SJCRH30 (cell line): ENCODE measurements around the gene ADSL. TPM values are rescaled to one million over a fixed set of nuclear protein-coding genes. Genes with fewer than 3 reads are reported as not detected.
"Not testable (repeated sequence)": the region's sequence is repeated elsewhere in the genome, so short reads cannot be mapped to it uniquely, and the experiment has no call there.

ENCODE experiments used
- DNase-seq, 2 experiments: peaks; one replicate each; pipeline ENCODE4 v3.0.0-alpha.2; 2015 to 2020
- H3K27ac ChIP-seq: fragments of 250-450 bp; sonication (Bioruptor Pico); 2 replicates; pipeline ENCODE4 v1.5.1; 2020; ENCODE audit warnings: mild to moderate bottlenecking, moderate library complexity
- H3K27me3 ChIP-seq: fragments of 250-450 bp; sonication (Bioruptor Pico); 2 replicates; pipeline ENCODE4 v1.5.1; 2020; ENCODE audit warnings: mild to moderate bottlenecking, moderate library complexity
- H3K36me3 ChIP-seq: fragments of 250-450 bp; sonication (Bioruptor Pico); 2 replicates; pipeline ENCODE4 v1.5.1; 2020; ENCODE audit warnings: mild to moderate bottlenecking, moderate library complexity
- H3K4me1 ChIP-seq: fragments of 250-450 bp; sonication (Bioruptor Pico); 2 replicates; pipeline ENCODE4 v1.5.1; 2020; ENCODE audit warnings: mild to moderate bottlenecking, moderate library complexity
- H3K4me3 ChIP-seq: fragments of 250-450 bp; sonication (Bioruptor Pico); 2 replicates; pipeline ENCODE4 v1.5.1; 2020; ENCODE audit warnings: mild to moderate bottlenecking, moderate library complexity
- H3K9me3 ChIP-seq: fragments of 250-450 bp; sonication (Bioruptor Pico); replicated peaks from 2 replicates; pipeline ENCODE4 v1.5.1; 2020; ENCODE audit warnings: mild to moderate bottlenecking, moderate library complexity
- total RNA-seq: library from RNA; depleted of rRNA; stranded (reverse); fragments of >200 nt; shearing (Covaris generic); gene quantifications from 2 replicates; pipeline ENCODE4 v1.2.3, GENCODE V29; 2014; rRNA removed

ADSL gene
- 134 TPM in 2 replicates for total RNA-seq

DNA sequence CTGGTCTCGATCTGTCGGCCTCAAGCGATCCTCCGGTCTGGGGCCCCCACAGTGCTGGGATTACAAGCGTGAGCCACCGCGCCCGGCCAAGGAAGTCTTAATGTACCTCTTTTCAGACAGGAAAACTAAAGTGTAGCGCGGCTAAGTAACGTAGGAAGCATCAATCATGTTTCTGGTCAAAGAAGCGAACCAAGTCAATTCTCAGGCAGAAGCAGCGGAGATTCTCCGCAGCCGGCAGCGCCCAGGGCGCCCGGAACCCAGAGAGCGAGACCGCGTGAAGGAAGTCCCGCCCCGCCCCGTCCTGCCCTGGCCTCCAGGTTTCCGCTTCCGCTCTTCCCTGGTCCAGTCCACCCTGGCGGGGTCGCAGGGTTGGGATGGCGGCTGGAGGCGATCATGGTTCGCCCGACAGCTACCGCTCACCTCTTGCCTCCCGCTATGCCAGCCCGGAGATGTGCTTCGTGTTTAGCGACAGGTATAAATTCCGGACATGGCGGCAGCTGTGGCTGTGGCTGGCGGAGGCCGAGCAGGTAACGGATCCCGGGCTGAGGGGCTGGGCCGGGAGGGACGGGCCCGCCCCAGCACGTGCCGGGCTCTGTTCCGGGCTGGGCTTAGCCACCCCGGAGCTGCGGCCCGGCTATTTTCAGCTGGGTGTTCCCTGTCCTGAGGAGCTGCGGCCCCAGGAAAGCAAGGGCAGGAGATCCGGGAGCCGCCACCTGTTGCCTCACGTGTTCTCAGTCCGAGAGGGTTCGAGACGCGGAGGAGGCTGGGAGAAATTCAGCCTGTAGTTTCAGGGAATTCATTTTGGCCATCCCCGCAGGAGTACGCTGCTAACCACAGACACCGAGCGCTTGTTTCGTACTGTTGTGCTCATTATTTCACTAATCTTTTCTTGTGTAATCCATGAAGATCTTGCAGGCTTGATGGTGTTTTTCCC lies at the start of gene ADSL:
TSS of gene ADSL (plus strand) at position 316 of the 934 bp plus-strand sequence. CDS start at position 375, 59 bp downstream.
- peak; percentile 89 to 91 for DNase-seq
- H3K27me3 ChIP-seq, result no peaks in the 10 kb centered on the region
- no peaks in the 10 kb centered on the region for H3K9me3 ChIP-seq
- H3K4me1 ChIP-seq, result no peaks in the 10 kb centered on the region; the same call in 1 of the 2 replicates
- peaks cover 12% of the 10 kb centered on the region for H3K36me3 ChIP-seq
- H3K4me3 ChIP-seq, result peak within 1 kb of the TSS; percentile 94
- H3K27ac ChIP-seq, result peak within 1 kb of the TSS; percentile 90

DNA sequence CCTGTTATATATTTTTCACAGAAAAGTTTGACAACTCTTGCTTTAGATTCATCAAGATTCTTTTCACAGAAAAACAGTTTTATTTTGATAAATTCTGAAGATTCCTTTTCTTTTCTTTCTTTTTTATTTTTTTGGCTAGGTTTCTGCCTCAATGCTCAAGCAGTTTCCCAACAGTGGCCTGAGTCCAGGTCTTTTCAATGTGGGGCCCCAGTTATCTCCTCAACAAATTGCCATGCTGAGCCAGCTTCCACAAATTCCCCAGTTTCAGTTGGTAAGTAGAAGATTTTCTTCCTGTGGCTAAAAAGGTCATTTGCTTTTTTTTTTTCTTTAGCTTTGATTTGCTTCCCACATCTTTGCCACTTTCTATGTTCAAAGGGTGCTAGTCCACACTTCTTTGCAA lies 46.0 kb upstream of the ADSL start:
- Histone ChIP-seq H3K27ac (no peak overlapping the region), H3K27me3 (no peaks in the 10 kb centered on the region), H3K9me3 (no peaks in the 10 kb centered on the region), H3K4me1 (no peaks in the 10 kb centered on the region), H3K36me3 (peaks cover 20% of the 10 kb centered on the region), H3K4me3 (no peak overlapping the region)
- no peak for DNase-seq

GRCh38 chr22:40300884-40301672 lies 45.2 kb upstream of the ADSL start:
- H3K36me3 ChIP-seq, result peaks cover 20% of the 10 kb centered on the region
- no peak for DNase-seq
- H3K4me3 ChIP-seq, result no peak overlapping the region
- H3K27ac ChIP-seq, result no peak overlapping the region
- H3K4me1 ChIP-seq, result no peaks in the 10 kb centered on the region
- H3K27me3 ChIP-seq, result no peaks in the 10 kb centered on the region
- H3K9me3 ChIP-seq, result no peaks in the 10 kb centered on the region

DNA sequence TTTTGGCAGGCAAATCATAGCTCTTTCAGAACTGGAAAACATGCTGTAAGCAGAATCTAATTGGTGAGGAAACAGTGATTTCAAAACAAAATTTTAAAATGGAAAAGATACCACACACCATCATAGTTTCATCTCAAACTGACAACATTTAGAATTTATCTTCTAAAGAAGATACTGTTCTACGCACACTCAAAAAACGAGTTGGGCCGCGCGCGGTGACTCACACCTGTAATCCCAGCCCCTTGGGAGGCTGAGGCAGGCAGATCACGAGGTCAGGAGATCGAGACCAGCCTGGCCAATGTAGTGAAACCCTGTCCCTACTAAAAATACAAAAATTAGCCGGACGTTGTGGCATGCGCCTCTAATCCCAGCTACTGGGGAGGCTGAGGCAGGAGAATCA lies 44.2 kb upstream of the ADSL start:
- no peak for DNase-seq
- Histone ChIP-seq H3K4me3 (no peak overlapping the region), H3K27ac (no peak overlapping the region), H3K9me3 (no peaks in the 10 kb centered on the region), H3K36me3 (peaks cover 20% of the 10 kb centered on the region), H3K4me1 (no peaks in the 10 kb centered on the region), H3K27me3 (no peaks in the 10 kb centered on the region)

DNA sequence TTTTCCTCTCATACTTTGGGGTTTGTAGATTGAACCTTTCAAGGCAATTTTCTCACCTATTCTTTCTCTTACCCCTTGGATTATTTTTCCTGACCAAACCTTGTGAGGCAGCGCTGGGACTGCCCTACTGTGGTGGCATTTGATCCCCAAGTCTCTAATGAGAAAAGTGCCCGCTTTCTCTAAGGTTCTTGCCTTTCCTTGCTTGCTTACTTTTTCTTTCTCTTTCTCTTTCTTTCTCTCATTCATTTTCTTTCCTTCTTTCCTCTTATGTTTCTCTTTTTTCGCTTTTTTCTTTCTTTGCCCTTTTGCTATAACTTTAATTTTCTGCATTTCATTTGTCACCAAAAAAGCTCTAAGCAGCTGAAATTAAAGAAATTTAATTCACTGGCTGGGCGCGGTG lies 40.7 kb upstream of the ADSL start:
- no peak overlapping the region for H3K27ac ChIP-seq
- no peaks in the 10 kb centered on the region; the same call in 1 of the 2 replicates for H3K4me1 ChIP-seq
- H3K4me3 ChIP-seq, result no peak overlapping the region
- peaks cover 24% of the 10 kb centered on the region for H3K36me3 ChIP-seq
- no peaks in the 10 kb centered on the region for H3K9me3 ChIP-seq
- no peak for DNase-seq
- H3K27me3 ChIP-seq, result no peaks in the 10 kb centered on the region

DNA sequence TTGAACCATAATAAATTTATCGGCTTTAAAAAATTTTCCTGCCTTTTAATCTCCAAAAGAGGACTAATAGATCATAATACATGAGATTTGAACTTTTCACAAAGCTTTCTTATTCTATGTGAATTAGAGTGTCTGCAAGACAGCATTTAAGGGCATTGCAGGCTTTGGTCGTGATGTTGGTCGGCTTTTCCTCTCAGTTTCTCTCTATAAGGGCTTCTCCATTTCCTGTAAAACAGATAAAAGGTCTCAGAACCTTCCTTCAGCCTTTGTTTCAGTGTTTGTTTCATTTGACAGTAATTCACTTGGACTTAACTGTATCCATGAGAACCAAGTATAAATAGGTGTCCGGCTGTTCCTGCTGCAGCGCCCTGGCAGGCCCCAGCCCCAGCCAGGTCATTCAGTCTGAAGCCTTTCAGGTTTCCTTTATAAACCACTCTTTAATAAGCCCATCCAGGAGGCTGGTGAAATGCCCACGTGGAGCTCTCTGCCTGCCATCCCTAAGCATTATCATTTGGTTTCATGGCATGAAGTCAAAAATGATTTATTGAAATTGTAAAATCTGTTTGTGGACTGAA lies 37.2 kb upstream of the ADSL start:
- Histone ChIP-seq H3K9me3 (no peaks in the 10 kb centered on the region), H3K4me1 (no peaks in the 10 kb centered on the region; the same call in 1 of the 2 replicates), H3K36me3 (peaks cover 15% of the 10 kb centered on the region), H3K4me3 (no peak overlapping the region), H3K27ac (no peak overlapping the region), H3K27me3 (no peaks in the 10 kb centered on the region)
- no peak for DNase-seq

DNA sequence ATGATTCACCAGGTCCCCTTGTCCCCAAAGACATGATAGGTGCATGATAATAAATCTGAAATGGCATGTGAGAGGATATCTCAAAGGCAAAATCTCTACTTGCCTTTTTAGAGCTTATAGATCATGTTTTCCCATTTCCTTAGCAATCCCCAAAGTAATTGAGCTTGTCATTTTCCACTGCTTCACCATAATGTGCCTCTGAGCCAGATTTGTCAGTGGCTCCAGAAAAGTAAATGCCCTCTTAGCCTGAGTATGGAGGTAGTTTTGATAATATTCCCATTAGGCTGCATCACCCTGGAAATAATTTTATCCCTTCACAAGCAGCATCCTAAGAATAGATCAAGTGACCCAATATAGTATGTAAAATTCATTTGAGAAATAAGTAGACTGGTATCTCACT lies 36.7 kb upstream of the ADSL start:
- no peak overlapping the region for H3K27ac ChIP-seq
- H3K4me3 ChIP-seq, result no peak overlapping the region
- peaks cover 15% of the 10 kb centered on the region for H3K36me3 ChIP-seq
- no peaks in the 10 kb centered on the region for H3K27me3 ChIP-seq
- H3K9me3 ChIP-seq, result no peaks in the 10 kb centered on the region
- no peaks in the 10 kb centered on the region; the same call in 1 of the 2 replicates for H3K4me1 ChIP-seq
- DNase-seq, result no peak

DNA sequence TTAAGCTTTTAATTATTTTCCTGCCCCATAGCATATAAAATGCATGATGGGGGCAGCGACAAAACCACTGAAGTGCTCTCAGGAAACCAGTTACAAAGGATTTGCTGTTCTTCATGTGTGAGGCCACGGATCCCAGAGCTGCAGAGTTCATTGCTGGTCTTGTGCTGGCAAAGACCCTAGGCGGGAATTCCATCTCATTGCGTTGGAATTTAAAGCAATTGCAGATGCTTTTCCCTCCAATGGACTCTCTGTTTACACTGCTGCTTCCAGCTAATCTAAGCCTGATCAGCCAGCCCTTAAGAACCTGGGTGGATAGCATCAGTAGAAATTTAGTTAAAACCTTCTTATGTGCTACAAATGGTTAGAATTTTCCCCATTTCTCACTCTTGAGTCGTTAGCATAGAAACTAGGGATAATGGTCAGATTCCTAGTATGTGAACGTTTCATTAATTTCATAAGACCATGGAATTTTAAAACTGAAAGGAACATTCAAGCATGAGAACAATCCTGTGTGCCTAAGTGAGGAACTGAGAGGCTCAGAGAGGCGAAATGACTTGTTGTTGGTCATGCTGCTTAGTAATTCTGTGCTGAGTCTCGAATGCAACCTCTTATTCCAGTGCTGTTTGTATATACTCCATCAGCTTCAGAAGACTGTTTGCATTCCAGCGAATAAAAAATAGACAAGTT lies 36.1 kb upstream of the ADSL start:
- Histone ChIP-seq H3K4me1 (no peaks in the 10 kb centered on the region; the same call in 1 of the 2 replicates), H3K36me3 (peaks cover 15% of the 10 kb centered on the region), H3K27me3 (no peaks in the 10 kb centered on the region), H3K27ac (no peak overlapping the region), H3K4me3 (no peak overlapping the region), H3K9me3 (no peaks in the 10 kb centered on the region)
- no peak for DNase-seq

DNA sequence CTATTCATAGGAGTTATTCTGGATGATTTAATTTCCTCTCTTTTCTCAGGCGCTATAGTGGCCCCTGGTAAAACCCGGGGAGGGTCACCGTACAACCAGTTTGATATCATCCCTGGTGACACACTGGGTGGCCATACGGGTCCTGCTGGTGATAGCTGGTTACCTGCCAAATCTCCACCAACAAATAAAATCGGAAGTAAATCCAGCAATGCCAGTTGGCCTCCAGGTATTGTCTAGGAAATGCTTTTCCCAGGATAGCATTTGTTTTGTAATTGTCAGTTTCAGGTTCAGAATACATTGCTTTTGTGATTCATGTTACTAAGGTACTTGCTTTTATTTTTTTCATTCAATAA lies 35.6 kb upstream of the ADSL start:
- DNase-seq, result no peak

DNA sequence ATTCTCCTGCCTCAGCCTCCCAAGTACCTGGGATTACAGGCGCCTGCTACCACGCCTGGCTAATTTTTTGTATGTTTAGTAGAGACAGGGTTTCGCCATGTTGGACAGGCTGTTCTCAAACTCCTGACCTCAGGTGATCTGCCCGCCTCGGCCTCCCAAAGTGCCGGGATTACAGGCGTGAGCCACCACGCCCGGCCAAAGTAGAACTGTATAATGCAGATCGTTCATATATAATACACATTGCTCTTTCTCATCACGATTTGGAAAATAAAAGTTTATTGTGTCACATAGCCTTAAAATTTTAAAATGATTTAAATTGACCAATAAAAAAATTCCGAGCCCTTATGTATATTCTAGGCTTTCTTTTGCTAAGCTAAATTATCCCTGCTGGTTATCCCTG lies 34.7 kb upstream of the ADSL start:
- H3K9me3 ChIP-seq, H3K27ac ChIP-seq, DNase-seq, H3K27me3 ChIP-seq, H3K4me1 ChIP-seq, H3K4me3 ChIP-seq: not testable (repeated sequence)
- peaks cover 23% of the 10 kb centered on the region for H3K36me3 ChIP-seq

More for the DNA sequence above, 35.6 kb upstream of the ADSL start:
- Histone ChIP-seq H3K9me3 (no peaks in the 10 kb centered on the region), H3K36me3 (peaks cover 17% of the 10 kb centered on the region), H3K4me1 (no peaks in the 10 kb centered on the region; the same call in 1 of the 2 replicates), H3K27me3 (no peaks in the 10 kb centered on the region), H3K27ac (no peak overlapping the region), H3K4me3 (no peak overlapping the region)

- Histone ChIP-seq H3K27ac (no peak overlapping the region), H3K36me3 (peaks cover 27% of the 10 kb centered on the region), H3K4me3 (no peak overlapping the region), H3K9me3 (no peaks in the 10 kb centered on the region), H3K4me1 (no peaks in the 10 kb centered on the region; the same call in 1 of the 2 replicates), H3K27me3 (no peaks in the 10 kb centered on the region)
- DNase-seq, result peak in 1 of 2 experiments; percentile 36
Measured at GRCh38 chr22:40312050-40312449, 34.2 kb upstream of the ADSL start.

DNA sequence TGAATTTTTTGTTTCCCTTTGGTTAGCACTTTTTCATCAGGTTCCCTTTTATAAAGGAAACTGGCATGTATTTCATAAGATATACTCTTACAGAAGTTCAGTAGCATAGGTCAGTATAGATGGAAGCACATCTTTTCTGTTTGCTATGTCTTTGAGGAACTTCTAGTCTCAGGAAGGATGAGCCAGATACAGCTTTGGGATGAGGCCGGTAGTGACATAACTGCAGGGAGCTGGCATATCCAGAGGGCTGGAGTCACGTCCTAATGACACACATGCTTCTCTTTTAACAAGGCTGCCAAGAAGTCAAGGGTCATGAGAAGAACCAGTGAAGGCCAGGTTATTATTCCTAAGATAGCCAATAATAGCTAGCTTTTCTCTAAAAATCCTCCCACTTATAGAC lies 33.3 kb upstream of the ADSL start:
- Histone ChIP-seq H3K4me1 (no peaks in the 10 kb centered on the region; the same call in 1 of the 2 replicates), H3K27ac (no peak overlapping the region), H3K27me3 (no peaks in the 10 kb centered on the region), H3K36me3 (peaks cover 32% of the 10 kb centered on the region), H3K4me3 (no peak overlapping the region), H3K9me3 (no peaks in the 10 kb centered on the region)
- DNase-seq, result no peak

DNA sequence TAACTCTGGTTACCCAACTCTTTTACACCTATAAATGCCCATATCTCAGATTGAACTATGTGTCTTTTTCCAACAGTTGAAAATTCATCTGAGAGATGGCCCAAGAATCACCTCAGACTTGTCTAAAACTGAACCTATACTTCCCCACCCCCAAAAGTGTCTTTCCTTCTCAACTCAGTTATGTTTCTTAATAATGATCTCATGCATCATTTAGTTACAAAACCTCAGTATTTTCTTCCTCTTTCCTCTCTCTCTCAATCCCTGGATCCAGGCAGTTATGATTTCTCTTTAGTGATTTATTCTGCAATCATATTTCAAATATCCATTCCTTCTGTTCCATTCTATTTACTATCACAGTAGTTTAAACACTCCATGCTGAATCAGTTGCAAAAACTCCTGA lies 32.3 kb upstream of the ADSL start:
- H3K9me3 ChIP-seq, result no peaks in the 10 kb centered on the region

GRCh38 chr22:40320687-40321086 lies 25.6 kb upstream of the ADSL start:
- DNase-seq, result no peak
- Histone ChIP-seq H3K27ac (no peak overlapping the region), H3K4me3 (no peak overlapping the region), H3K27me3 (no peaks in the 10 kb centered on the region), H3K9me3 (no peaks in the 10 kb centered on the region), H3K4me1 (no peaks in the 10 kb centered on the region), H3K36me3 (peaks cover 19% of the 10 kb centered on the region)

More for the DNA sequence above, 32.3 kb upstream of the ADSL start:
- Histone ChIP-seq H3K27ac (no peak overlapping the region), H3K27me3 (no peaks in the 10 kb centered on the region), H3K4me1 (no peaks in the 10 kb centered on the region; the same call in 1 of the 2 replicates), H3K4me3 (no peak overlapping the region), H3K36me3 (peaks cover 30% of the 10 kb centered on the region)
- DNase-seq, result no peak
